Right cardiac atrium (tissue), 5 donors: ENCODE data around the gene FHAD1. TPM values are rescaled to one million over a fixed set of nuclear protein-coding genes. Genes with fewer than 3 reads are reported as not detected.

Source experiments
- ATAC-seq, 2 donors: fragments of 200-7000 bp; cut with Tn5 transposase; one replicate each; pipeline versions ENCODE4 v1.8.0 to v1.9.1; 2020; ENCODE audit warnings: moderate library complexity in 2 of 2, mild to moderate bottlenecking in 1 of 2
- DNase-seq, 3 donors: peaks; one replicate each; pipeline ENCODE4 v3.0.0-alpha.2; 2020
- H3K27ac ChIP-seq: one replicate; pipeline ENCODE4 v1.5.1; 2013; ENCODE audit warnings: mild to moderate bottlenecking, low read length, control low read depth, moderate library complexity
- H3K27me3 ChIP-seq: one replicate; pipeline ENCODE4 v1.6.1; 2013; ENCODE audit not compliant: control insufficient read depth, insufficient read depth
- H3K4me1 ChIP-seq: one replicate; pipeline ENCODE4 v1.6.1; 2013; ENCODE audit warnings: low read length; ENCODE audit not compliant: control insufficient read depth, insufficient read depth
- H3K4me3 ChIP-seq: one replicate; pipeline ENCODE4 v1.5.1; 2013; ENCODE audit warnings: low read length, control low read depth
- H3K9me3 ChIP-seq: one replicate; pipeline ENCODE4 v1.6.1; 2013; ENCODE audit warnings: low read length; ENCODE audit not compliant: control insufficient read depth
- WGBS: extraction: QIAGEN DNeasy Blood & Tissue Kit; methylation state at CpG from one replicate; pipeline ENCODE4 v1.1.7; 2013; 5-methylcytosine and 5-hydroxymethylcytosine counted together
- intact Hi-C, 4 donors: fragments of 100-400 bp; cut with DNase I; formaldehyde crosslinking; loops; one replicate each; pipeline versions ENCODE4 v1.11.0 to v1.14.0; 2022 to 2023
- polyA plus RNA-seq: library from polyadenylated mRNA; stranded (reverse); fragments of 200-250 nt; gene quantifications from one replicate; pipeline ENCODE4 v1.2.3, GENCODE V29; 2013
- total RNA-seq, 4 donors: library from RNA; stranded (reverse); fragmentation: NEBNext Ultra II Directional; extraction: Animal tissue kit (Norgen Biotek cat#: 25700); gene quantifications; one replicate each; pipeline ENCODE4 v1.2.1, GENCODE V29; 2021
- donor health status: healthy with polysubstance abuse.
- donor health status: DM: no; HTN: yes; CAD: no.
- donor health status: DM: no; HTN: no; CAD: no.
- donor health status: DM: no; HTN: yes; CAD: no; lungs with severe emphysema.
- donor health status: DM: yes; HTN: yes; CAD: no.

FHAD1 gene
- total and polyA plus RNA-seq, 5 donors, result 0.06 to 1.0 (median 0.17) TPM; not detected in 1

- H3K27me3 ChIP-seq, result no peaks in the 10 kb centered on the region
- WGBS, result 84% methylated on average over 10 of the region's 10 CpGs
- no peak overlapping the region for H3K27ac ChIP-seq
- no peak overlapping the region for H3K4me3 ChIP-seq
- ATAC-seq, result no peak
- no peaks in the 10 kb centered on the region for H3K9me3 ChIP-seq
- intact Hi-C loops, result no loop called here
- no peaks in the 10 kb centered on the region for H3K4me1 ChIP-seq
- DNase-seq, result no peak
Observed at GRCh38 chr1:15279576-15280230, 32.7 kb downstream of the FHAD1 start.

GRCh38 chr1:15280416-15280815 is 33.4 kb downstream of the FHAD1 start:
- H3K4me3 ChIP-seq, result no peak overlapping the region
- intact Hi-C loops, result no loop called here
- no peaks in the 10 kb centered on the region for H3K9me3 ChIP-seq
- no peaks in the 10 kb centered on the region for H3K4me1 ChIP-seq
- WGBS, result 76% methylated on average over 10 of the region's 10 CpGs
- DNase-seq (no peak), ATAC-seq (no peak)
- H3K27me3 ChIP-seq, result no peaks in the 10 kb centered on the region
- no peak overlapping the region for H3K27ac ChIP-seq

GRCh38 chr1:15282038-15282437 is 35.0 kb downstream of the FHAD1 start:
- 63% methylated on average over 2 of the region's 2 CpGs for WGBS

GRCh38 chr1:15282810-15283474 is 35.9 kb downstream of the FHAD1 start:
- H3K9me3 ChIP-seq, result no peaks in the 10 kb centered on the region
- 74% methylated on average over 7 of the region's 7 CpGs for WGBS
- DNase-seq (peak; percentile 46 to 79 (median 65)), ATAC-seq (peak; percentile 88 to 91)
- H3K4me3 ChIP-seq, result no peak overlapping the region
- H3K4me1 ChIP-seq, result no peaks in the 10 kb centered on the region
- H3K27ac ChIP-seq, result peak overlapping the region; percentile 86
- H3K27me3 ChIP-seq, result no peaks in the 10 kb centered on the region
- intact Hi-C loops, result no loop called here

More at GRCh38 chr1:15282038-15282437, 35.0 kb downstream of the FHAD1 start:
- intact Hi-C loops, result no loop called here
- Histone ChIP-seq H3K9me3 (no peaks in the 10 kb centered on the region), H3K4me3 (no peak overlapping the region), H3K27ac (peak overlapping the region; percentile 95), H3K27me3 (no peaks in the 10 kb centered on the region), H3K4me1 (no peaks in the 10 kb centered on the region)
- no peak for DNase-seq
- peak; percentile 46 to 56 for ATAC-seq

- no peaks in the 10 kb centered on the region for H3K4me1 ChIP-seq
- ATAC-seq (peak; percentile 82 to 84), DNase-seq (peak in 2 of 3 donors; percentile 55 to 66)
- no peak overlapping the region for H3K4me3 ChIP-seq
- peak overlapping the region; percentile 71 for H3K27ac ChIP-seq
- no peaks in the 10 kb centered on the region for H3K9me3 ChIP-seq
- H3K27me3 ChIP-seq, result no peaks in the 10 kb centered on the region
- intact Hi-C loops, result no loop called here
- WGBS, result 58% methylated on average over 2 of the region's 2 CpGs
Observed at GRCh38 chr1:15283526-15283925, 36.5 kb downstream of the FHAD1 start.

- ATAC-seq (no peak), DNase-seq (no peak)
- 88% methylated on average over 4 of the region's 4 CpGs for WGBS
- no peak overlapping the region for H3K27ac ChIP-seq
- no peaks in the 10 kb centered on the region for H3K4me1 ChIP-seq
- intact Hi-C loops, result no loop called here
- no peaks in the 10 kb centered on the region for H3K9me3 ChIP-seq
- no peaks in the 10 kb centered on the region for H3K27me3 ChIP-seq
- H3K4me3 ChIP-seq, result no peak overlapping the region
Observed at GRCh38 chr1:15286452-15286851, 39.4 kb downstream of the FHAD1 start.

- intact Hi-C loops, result no loop called here
- no peak for ATAC-seq
Observed at GRCh38 chr1:15287035-15287979, 40.3 kb downstream of the FHAD1 start.

GRCh38 chr1:15288173-15288926 is 41.3 kb downstream of the FHAD1 start:
- no peak overlapping the region for H3K4me3 ChIP-seq
- H3K27ac ChIP-seq, result no peak overlapping the region
- DNase-seq (no peak), ATAC-seq (peak in 1 of 2 donors; percentile 10)
- intact Hi-C loops, result no loop called here
- no peaks in the 10 kb centered on the region for H3K4me1 ChIP-seq
- no peaks in the 10 kb centered on the region for H3K9me3 ChIP-seq
- no peaks in the 10 kb centered on the region for H3K27me3 ChIP-seq
- 61% methylated on average over 10 of the region's 10 CpGs for WGBS

More at GRCh38 chr1:15287035-15287979, 40.3 kb downstream of the FHAD1 start:
- 62% methylated on average over 9 of the region's 9 CpGs for WGBS
- Histone ChIP-seq H3K27me3 (no peaks in the 10 kb centered on the region), H3K4me1 (no peaks in the 10 kb centered on the region), H3K27ac (no peak overlapping the region), H3K9me3 (no peaks in the 10 kb centered on the region), H3K4me3 (no peak overlapping the region)
- no peak for DNase-seq

GRCh38 chr1:15289251-15289651 is 42.2 kb downstream of the FHAD1 start:
- Histone ChIP-seq H3K27me3 (no peaks in the 10 kb centered on the region), H3K4me1 (no peaks in the 10 kb centered on the region), H3K4me3 (no peak overlapping the region), H3K27ac (no peak overlapping the region), H3K9me3 (no peaks in the 10 kb centered on the region)
- ATAC-seq, result no peak
- DNase-seq, result peak in 1 of 3 donors; percentile 51
- 84% methylated on average over 14 of the region's 14 CpGs for whole genome bisulfite sequencing
- intact Hi-C loops, result no loop called here

- ATAC-seq (no peak), DNase-seq (no peak)
- Histone ChIP-seq H3K27me3 (no peaks in the 10 kb centered on the region), H3K4me3 (no peak overlapping the region), H3K9me3 (no peaks in the 10 kb centered on the region), H3K4me1 (no peaks in the 10 kb centered on the region), H3K27ac (no peak overlapping the region)
- 80% methylated on average over 9 of the region's 9 CpGs for WGBS
- intact Hi-C loops, result no loop called here
Observed at GRCh38 chr1:15290382-15290781, 43.4 kb downstream of the FHAD1 start.
